Thymus (tissue), 11 donors: ENCODE data around the gene KCNA10. TPM values are rescaled to one million over a fixed set of nuclear protein-coding genes. Genes with fewer than 3 reads are reported as not detected.
A peak's percentile ranks its signal among the peaks of the same experiment; 100 is the strongest.

Source experiments
- DNase-seq, 9 donors: peaks; one replicate each; pipeline ENCODE4 v3.0.0-alpha.2; 2013; ENCODE audit warnings: low spot score in 9 of 9, low read depth in 6 of 9, missing footprints in 1 of 9
- H3K27ac ChIP-seq, 2 donors: one replicate each; pipeline ENCODE4 v1.5.1; 2013; ENCODE audit warnings: control low read depth in 1 of 2, low read depth in 1 of 2, low read length in 1 of 2, mild to moderate bottlenecking in 1 of 2, moderate library complexity in 1 of 2
- H3K27me3 ChIP-seq, 2 donors: one replicate each; pipeline ENCODE4 v1.5.1; 2013; ENCODE audit warnings: low read length in 1 of 2; ENCODE audit not compliant: control insufficient read depth in 2 of 2, insufficient read depth in 1 of 2
- H3K36me3 ChIP-seq, 2 donors: one replicate each; pipeline ENCODE4 v1.5.1; 2013; ENCODE audit warnings: low read length in 1 of 2, mild to moderate bottlenecking in 1 of 2, moderate library complexity in 1 of 2; ENCODE audit not compliant: control insufficient read depth in 2 of 2, insufficient read depth in 2 of 2
- H3K4me1 ChIP-seq, 2 donors: one replicate each; pipeline ENCODE4 v1.5.1; 2013; ENCODE audit warnings: low read length in 2 of 2; ENCODE audit not compliant: control insufficient read depth in 2 of 2, insufficient read depth in 2 of 2
- H3K4me3 ChIP-seq, 2 donors: one replicate each; pipeline ENCODE4 v1.5.1; 2013; ENCODE audit warnings: low read length in 2 of 2, control low read depth in 1 of 2, mild to moderate bottlenecking in 1 of 2
- H3K9me3 ChIP-seq, 2 donors: one replicate each; pipeline ENCODE4 v1.5.1; 2013; ENCODE audit warnings: low read length in 1 of 2, mild to moderate bottlenecking in 1 of 2; ENCODE audit not compliant: control insufficient read depth in 2 of 2, insufficient read depth in 1 of 2
- WGBS: extraction: QIAGEN DNeasy Blood & Tissue Kit; methylation state at CpG from one replicate; pipeline ENCODE4 v1.1.7; 2013; 5-methylcytosine and 5-hydroxymethylcytosine counted together
- polyA plus RNA-seq: library from polyadenylated mRNA; stranded (reverse); fragments of 200-250 nt; gene quantifications from one replicate; pipeline ENCODE4 v1.2.3, GENCODE V29; 2013
- total RNA-seq: library from RNA; stranded (reverse); fragments of 120-200 nt; gene quantifications from one replicate; pipeline ENCODE4 v1.2.4, GENCODE V29; 2013
- donor health status: healthy.

Gene KCNA10
- total and polyA plus RNA-seq, 2 donors = 0.05 TPM

- H3K4me1 ChIP-seq = peaks cover 0 to 18% of the 10 kb centered on the region in 2 donors
Measured at GRCh38 chr1:110495926-110496600, 22.9 kb downstream of the KCNA10 start.

GRCh38 chr1:110494522-110495406 lies 24.2 kb downstream of the KCNA10 start:
- 63% methylated on average over 21 of the region's 21 CpGs for WGBS
- Histone ChIP-seq H3K36me3 (no peaks in the 10 kb centered on the region), H3K4me3 (no peak overlapping the region), H3K9me3 (no peaks in the 10 kb centered on the region), H3K27me3 (no peaks in the 10 kb centered on the region), H3K27ac (no peak overlapping the region), H3K4me1 (peaks cover 3 to 31% of the 10 kb centered on the region in 2 donors)
- DNase-seq = no peak

More at GRCh38 chr1:110495926-110496600, 22.9 kb downstream of the KCNA10 start:
- no peaks in the 10 kb centered on the region for H3K27me3 ChIP-seq
- H3K36me3 ChIP-seq = no peaks in the 10 kb centered on the region
- 29% methylated on average over 8 of the region's 8 CpGs for whole genome bisulfite sequencing
- DNase-seq = peak; percentile 48 to 91 (median 80)
- H3K4me3 ChIP-seq = no peak overlapping the region
- H3K27ac ChIP-seq = no peak overlapping the region
- no peaks in the 10 kb centered on the region for H3K9me3 ChIP-seq

GRCh38 chr1:110494036-110494435 lies 24.9 kb downstream of the KCNA10 start:
- DNase-seq = no peak
- Histone ChIP-seq H3K27me3 (no peaks in the 10 kb centered on the region), H3K27ac (no peak overlapping the region), H3K4me3 (no peak overlapping the region), H3K9me3 (no peaks in the 10 kb centered on the region), H3K36me3 (no peaks in the 10 kb centered on the region), H3K4me1 (peaks cover 3 to 38% of the 10 kb centered on the region in 2 donors)
- 86% methylated on average over 5 of the region's 5 CpGs for WGBS

GRCh38 chr1:110493059-110493699 lies 25.8 kb downstream of the KCNA10 start:
- no peak overlapping the region for H3K27ac ChIP-seq
- WGBS = 95% methylated on average over 5 of the region's 5 CpGs

GRCh38 chr1:110492573-110492972 lies 26.4 kb downstream of the KCNA10 start:
- 96% methylated on average over 7 of the region's 7 CpGs for WGBS
- Histone ChIP-seq H3K27me3 (no peaks in the 10 kb centered on the region), H3K9me3 (no peaks in the 10 kb centered on the region), H3K4me3 (no peak overlapping the region), H3K4me1 (peaks cover 3 to 53% of the 10 kb centered on the region in 2 donors), H3K36me3 (no peaks in the 10 kb centered on the region), H3K27ac (no peak overlapping the region)
- DNase-seq = no peak

More at GRCh38 chr1:110493059-110493699, 25.8 kb downstream of the KCNA10 start:
- no peak overlapping the region for H3K4me3 ChIP-seq
- no peaks in the 10 kb centered on the region for H3K9me3 ChIP-seq
- no peak for DNase-seq
- peaks cover 3 to 47% of the 10 kb centered on the region in 2 donors for H3K4me1 ChIP-seq
- no peaks in the 10 kb centered on the region for H3K36me3 ChIP-seq
- no peaks in the 10 kb centered on the region for H3K27me3 ChIP-seq

- DNase-seq = peak in 2 of 9 donors; percentile 50 to 52
- Histone ChIP-seq H3K36me3 (no peaks in the 10 kb centered on the region), H3K27me3 (no peaks in the 10 kb centered on the region), H3K27ac (peak overlapping the region in 1 of 2 donors; percentile 32), H3K4me1 (peaks cover 3 to 59% of the 10 kb centered on the region in 2 donors), H3K4me3 (no peak overlapping the region), H3K9me3 (no peaks in the 10 kb centered on the region)
- WGBS = 49% methylated on average over 11 of the region's 11 CpGs
Measured at GRCh38 chr1:110490791-110491451, 28.1 kb downstream of the KCNA10 start.

- Histone ChIP-seq H3K36me3 (no peaks in the 10 kb centered on the region), H3K4me3 (peak overlapping the region in 1 of 2 donors; percentile 23), H3K27ac (no peak overlapping the region), H3K4me1 (peaks cover 3 to 56% of the 10 kb centered on the region in 2 donors), H3K27me3 (no peaks in the 10 kb centered on the region), H3K9me3 (no peaks in the 10 kb centered on the region)
- peak in 3 of 9 donors; percentile 34 to 69 (median 59) for DNase-seq
- 73% methylated on average over 14 of the region's 14 CpGs for WGBS
Measured at GRCh38 chr1:110489973-110490542, 28.9 kb downstream of the KCNA10 start.

GRCh38 chr1:110489406-110489805 lies 29.6 kb downstream of the KCNA10 start:
- peaks cover 3 to 51% of the 10 kb centered on the region in 2 donors for H3K4me1 ChIP-seq
- H3K36me3 ChIP-seq = no peaks in the 10 kb centered on the region
- H3K4me3 ChIP-seq = peak overlapping the region in 1 of 2 donors; percentile 23
- H3K27me3 ChIP-seq = no peaks in the 10 kb centered on the region
- no peak overlapping the region for H3K27ac ChIP-seq
- DNase-seq = no peak
- no peaks in the 10 kb centered on the region for H3K9me3 ChIP-seq
- WGBS = 98% methylated on average over 15 of the region's 15 CpGs
